ENCODE data around the gene FBXL7.
A peak's percentile ranks its signal among the peaks of the same experiment; 100 is the strongest.

The FBXL7 gene

GRCh38 chr5:15720515-15720914 is 220.5 kb downstream of the FBXL7 start:
- no peak for DNase-seq

GRCh38 chr5:15722305-15722704 is 222.3 kb downstream of the FBXL7 start:
- no peak for DNase-seq

GRCh38 chr5:15727375-15727774 is 227.4 kb downstream of the FBXL7 start:
- DNase-seq, result no peak

GRCh38 chr5:15728811-15729210 is 228.8 kb downstream of the FBXL7 start:
- no peak for DNase-seq

- DNase-seq, result no peak
These were observed 231.7 kb downstream of the FBXL7 start for GRCh38 chr5:15731699-15732098.

- no peak for DNase-seq
These were observed 234.1 kb downstream of the FBXL7 start for GRCh38 chr5:15734058-15734457.

- peak; percentile 28 for DNase-seq
These were observed 237.2 kb downstream of the FBXL7 start for GRCh38 chr5:15737036-15737821.

- peak; percentile 54 for DNase-seq
These were observed 238.1 kb downstream of the FBXL7 start for GRCh38 chr5:15737871-15738664.

- no peak for DNase-seq
These were observed 240.4 kb downstream of the FBXL7 start for GRCh38 chr5:15740383-15740782.

- no peak for DNase-seq
These were observed 241.6 kb downstream of the FBXL7 start for GRCh38 chr5:15741591-15741990.

GRCh38 chr5:15746833-15747232 is 246.9 kb downstream of the FBXL7 start:
- DNase-seq, result no peak

GRCh38 chr5:15748266-15748665 is 248.3 kb downstream of the FBXL7 start:
- DNase-seq, result no peak

GRCh38 chr5:15752663-15753285 is 252.8 kb downstream of the FBXL7 start:
- DNase-seq, result peak; percentile 36

GRCh38 chr5:15753752-15754151 is 253.8 kb downstream of the FBXL7 start:
- no peak for DNase-seq

GRCh38 chr5:15757103-15757502 is 257.1 kb downstream of the FBXL7 start:
- DNase-seq, result peak; percentile 92

GRCh38 chr5:15757619-15758018 is 257.6 kb downstream of the FBXL7 start:
- DNase-seq, result no peak

GRCh38 chr5:15762668-15763067 is 262.7 kb downstream of the FBXL7 start:
- no peak for DNase-seq

- peak; percentile 12 for DNase-seq
These were observed 263.8 kb downstream of the FBXL7 start for GRCh38 chr5:15763754-15764153.

- DNase-seq, result no peak
These were observed 269.0 kb downstream of the FBXL7 start for GRCh38 chr5:15768936-15769335.

- DNase-seq, result no peak
These were observed 272.2 kb downstream of the FBXL7 start for GRCh38 chr5:15772131-15772530.

GRCh38 chr5:15774632-15775031 is 274.7 kb downstream of the FBXL7 start:
- DNase-seq, result no peak

- no peak for DNase-seq
These were observed 276.4 kb downstream of the FBXL7 start for GRCh38 chr5:15776346-15776745.

GRCh38 chr5:15783734-15784133 is 283.8 kb downstream of the FBXL7 start:
- DNase-seq, result no peak
